Measurements from ENCODE around the gene FHL2.
A peak's percentile ranks its signal among the peaks of the same experiment; 100 is the strongest.

FHL2 gene

DNA sequence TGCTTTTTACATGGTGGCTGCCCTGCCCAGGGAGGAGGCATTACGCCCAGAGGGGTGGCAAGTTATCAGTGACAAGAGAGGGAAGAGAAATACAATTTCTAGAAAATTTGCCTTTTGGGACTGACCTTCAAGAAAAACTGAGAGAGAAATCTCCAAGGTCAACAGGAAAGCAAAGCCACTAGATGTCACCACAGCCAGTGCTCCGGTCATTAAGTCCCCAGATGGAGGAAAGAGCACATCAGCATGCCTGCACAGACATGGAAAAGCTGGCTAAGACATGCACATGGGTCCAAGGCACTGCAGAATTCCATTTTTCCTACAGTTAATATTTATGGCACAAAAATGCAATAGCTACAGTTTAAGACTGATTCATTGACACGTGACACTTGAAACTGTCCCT lies 21.0 kb downstream of the FHL2 start:
- DNase-seq, result peak in 1 of 2 experiments; percentile 18

GRCh38 chr2:105376789-105377240 lies 22.0 kb downstream of the FHL2 start:
- DNase-seq, result no peak

DNA sequence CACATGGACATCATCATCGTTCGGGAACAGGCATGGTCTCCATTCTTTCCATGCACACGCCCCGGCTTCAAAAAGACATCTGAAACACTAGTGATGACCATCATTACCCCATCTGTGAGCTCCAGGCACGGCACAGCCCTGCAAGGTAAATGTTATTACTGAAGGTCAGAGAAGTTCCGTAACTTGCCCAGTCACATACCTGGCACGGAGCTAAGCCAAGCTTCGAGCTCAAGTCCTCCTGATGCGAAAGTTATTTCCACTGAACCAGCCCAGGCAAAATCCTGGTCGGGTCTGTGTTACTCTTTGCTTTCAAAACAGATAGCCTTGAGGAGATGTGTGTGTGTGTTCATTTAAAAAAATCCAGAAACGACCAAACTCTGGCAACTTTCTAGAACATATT lies 22.8 kb downstream of the FHL2 start:
- DNase-seq, result no peak

GRCh38 chr2:105375001-105375561 lies 23.8 kb downstream of the FHL2 start:
- DNase-seq, result no peak

DNA sequence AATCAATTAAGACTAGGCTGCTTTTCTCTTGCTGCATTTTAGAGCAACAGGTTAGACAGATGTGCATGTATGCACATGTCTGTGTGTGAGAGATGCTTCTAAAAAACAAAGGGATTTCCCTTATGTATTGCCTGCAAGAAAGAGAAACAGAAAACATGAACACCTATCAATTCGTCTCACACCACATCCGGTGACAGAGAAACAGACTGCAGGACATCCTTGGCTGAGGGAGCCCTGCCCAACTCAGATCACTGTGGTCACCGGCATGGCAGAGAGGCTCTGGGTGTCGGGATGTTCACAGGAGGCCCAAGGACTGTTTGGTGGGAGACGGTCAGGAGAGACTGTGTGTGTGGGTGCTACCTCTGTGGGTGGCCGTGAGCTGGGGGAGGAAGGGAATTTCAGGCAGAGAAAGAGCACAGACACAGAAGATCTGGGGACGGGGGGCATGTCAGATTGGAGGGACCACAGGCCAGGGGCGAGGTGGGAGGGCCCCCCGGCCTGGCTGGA lies 24.9 kb downstream of the FHL2 start:
- DNase-seq, result no peak

DNA sequence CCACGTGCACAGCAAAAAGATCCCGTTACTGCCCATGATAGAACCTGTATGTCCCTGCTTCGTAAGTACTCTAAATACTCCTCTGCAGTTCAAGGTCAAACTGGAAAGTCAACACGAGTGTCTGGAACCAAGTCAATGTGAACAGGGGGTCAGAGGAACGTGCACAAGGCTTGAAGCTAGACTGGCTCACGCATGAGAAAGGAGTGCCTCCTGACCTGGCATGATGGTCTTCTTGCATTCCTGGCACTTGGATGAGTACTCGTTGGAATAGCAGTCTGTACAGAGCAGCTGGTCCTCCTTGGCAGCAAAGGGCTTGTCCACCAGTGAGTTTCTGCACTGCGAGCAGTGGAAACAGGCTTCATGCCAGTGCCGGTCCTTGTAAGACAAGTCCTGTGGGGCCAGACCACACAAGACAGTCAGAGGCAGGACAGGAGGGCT lies 25.5 kb downstream of the FHL2 start:
- DNase-seq, result no peak

DNA sequence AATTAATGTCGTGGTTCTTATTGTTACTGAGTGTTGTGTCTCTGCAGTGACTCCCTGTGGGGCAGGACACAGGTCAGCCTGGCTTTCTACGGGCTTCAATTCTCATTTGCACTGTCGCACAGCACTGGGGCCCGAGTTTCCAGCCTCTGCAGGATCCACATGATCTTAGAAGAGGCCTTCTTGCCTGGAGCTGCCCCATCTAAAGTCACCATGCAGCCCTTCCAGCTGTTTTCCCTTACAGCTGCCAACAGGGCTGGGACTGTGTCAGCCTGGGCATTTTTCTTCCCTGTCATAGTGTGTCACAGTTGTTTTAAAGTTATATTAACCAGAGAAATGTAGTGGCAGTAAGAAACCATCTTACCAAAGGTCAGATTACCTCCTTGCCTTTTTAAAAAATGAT lies 27.0 kb downstream of the FHL2 start:
- no peak for DNase-seq

- DNase-seq, result no peak
Observed at GRCh38 chr2:105371156-105371555, 27.7 kb downstream of the FHL2 start.

GRCh38 chr2:105369777-105370690 lies 28.8 kb downstream of the FHL2 start:
- no peak for DNase-seq

DNA sequence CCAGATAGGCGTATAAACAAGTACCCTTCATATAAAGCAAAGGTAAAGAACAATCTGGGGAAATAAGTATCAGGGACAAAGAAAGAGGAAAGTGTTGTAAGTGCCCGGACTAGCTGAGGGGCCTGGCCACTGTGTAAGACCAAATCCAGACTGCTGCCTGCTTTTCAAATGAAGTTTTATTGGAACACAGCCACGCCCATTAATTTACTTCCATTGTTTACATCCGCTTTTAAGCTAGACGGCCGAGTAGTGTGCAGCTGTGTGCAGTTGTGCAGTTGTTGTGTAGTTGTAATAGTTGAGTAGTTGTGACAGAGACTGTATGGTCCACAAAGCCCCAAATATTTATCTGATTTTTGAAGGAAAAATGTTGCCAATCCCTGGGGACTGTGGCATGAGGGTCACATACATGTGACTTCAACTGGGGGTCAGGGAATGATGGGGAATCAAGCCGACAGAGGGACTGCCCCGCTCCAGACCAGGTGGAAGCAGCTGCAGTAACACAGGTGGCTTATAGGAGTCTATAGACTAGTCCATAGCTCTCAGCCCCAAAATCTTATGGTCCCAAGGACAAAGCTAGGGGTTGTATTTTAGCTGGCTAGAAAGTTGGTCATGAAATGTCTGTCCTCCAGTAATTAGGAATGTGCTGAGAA lies 30.0 kb downstream of the FHL2 start:
- DNase-seq, result no peak

DNA sequence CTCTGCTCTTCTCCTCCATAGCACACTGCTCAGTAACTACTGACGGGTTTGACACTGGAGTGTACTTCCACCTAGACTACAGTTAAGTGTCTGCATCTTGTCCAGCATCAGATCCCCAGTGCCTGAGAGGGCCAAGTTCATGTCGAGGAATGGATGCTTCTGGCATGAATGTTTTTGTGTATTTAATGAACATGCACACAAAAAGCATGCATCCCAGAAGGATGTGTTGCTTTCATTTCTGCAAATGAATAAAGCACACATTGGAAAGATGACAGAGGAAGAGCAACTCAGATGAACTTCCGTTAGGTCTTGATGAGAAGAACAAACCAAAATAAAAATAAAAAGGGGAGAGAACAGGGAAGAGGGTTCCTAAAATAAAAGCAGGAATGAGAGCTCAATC lies 33.6 kb downstream of the FHL2 start:
- DNase-seq, result no peak

GRCh38 chr2:105364436-105365139 lies 34.3 kb downstream of the FHL2 start:
- no peak for DNase-seq

DNA sequence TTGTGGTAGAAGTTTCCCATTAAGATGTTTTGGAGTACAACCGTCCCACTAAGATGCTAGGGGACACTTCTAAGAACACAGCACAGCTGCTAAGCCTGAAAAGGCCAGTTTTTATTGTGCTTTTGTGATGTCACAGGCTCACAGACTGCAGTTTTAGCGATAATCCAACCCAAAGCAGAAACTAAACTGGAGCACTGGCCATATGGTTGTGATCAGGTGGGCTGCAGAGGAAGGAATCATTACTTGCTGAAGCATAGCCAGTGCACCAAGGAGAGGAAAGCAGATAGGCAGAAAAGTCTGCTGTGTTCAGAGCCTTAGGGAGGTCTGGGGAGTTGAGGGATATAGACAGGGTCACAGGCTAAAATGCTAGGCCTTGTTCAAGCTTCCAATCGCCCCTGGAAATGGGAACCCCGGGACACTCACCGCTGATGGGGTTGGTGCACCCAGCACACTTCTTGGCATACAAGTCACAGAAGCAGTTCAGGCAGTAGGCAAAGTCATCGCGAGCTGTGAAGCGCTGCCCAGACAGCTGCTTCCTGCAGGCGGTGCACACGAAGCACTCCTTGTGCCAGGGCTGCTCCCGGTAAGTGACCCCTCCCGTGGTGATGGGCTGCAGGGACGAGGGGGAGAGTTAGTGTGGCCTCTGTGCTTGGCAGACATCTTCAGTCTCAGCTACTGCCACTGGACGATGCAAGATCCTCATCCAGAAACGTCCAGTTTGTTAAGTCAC lies 35.8 kb downstream of the FHL2 start:
- DNase-seq, result no peak

- DNase-seq, result no peak
Observed at GRCh38 chr2:105361102-105361889, 37.6 kb downstream of the FHL2 start.

GRCh38 chr2:105358593-105358992 lies 40.3 kb downstream of the FHL2 start:
- no peak for DNase-seq

GRCh38 chr2:105357122-105357521 lies 41.7 kb downstream of the FHL2 start:
- DNase-seq, result no peak

- peak in 1 of 2 experiments; percentile 59 for DNase-seq
Observed at GRCh38 chr2:105344704-105345345, 54.0 kb downstream of the FHL2 start.

DNA sequence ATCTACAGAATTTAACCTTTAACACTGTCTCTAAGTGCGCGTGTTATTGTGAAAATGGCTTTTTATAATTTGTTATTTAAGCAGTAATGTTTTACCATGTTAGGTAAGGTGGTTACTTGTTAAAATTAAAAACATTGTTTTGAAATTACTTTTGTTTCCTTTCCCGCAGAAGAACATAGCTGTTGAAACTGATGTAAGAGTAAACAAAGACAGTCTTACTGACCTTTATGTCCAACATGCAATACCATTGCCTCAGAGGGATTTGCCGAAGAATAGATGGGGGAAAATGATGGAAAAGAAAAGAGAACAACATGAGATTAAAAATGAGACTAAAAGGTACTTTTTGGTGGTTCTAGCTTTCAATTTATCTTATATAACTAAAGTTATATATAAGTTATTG lies 59.4 kb downstream of the FHL2 start:
- DNase-seq, result no peak

GRCh38 chr2:105338020-105338385 lies 60.8 kb downstream of the FHL2 start:
- no peak for DNase-seq

- peak; percentile 78 to 94 for DNase-seq
Observed at GRCh38 chr2:105337122-105338019, 61.5 kb downstream of the FHL2 start, which contains the start of gene C2orf49. Gene C2orf49, plus strand, starts transcription at chr2:105337540. Its CDS starts 48 bp downstream, at chr2:105337588.

All from SW 1271 (cell line).